ENCODE data around the gene C16orf78.

Gene C16orf78

DNA sequence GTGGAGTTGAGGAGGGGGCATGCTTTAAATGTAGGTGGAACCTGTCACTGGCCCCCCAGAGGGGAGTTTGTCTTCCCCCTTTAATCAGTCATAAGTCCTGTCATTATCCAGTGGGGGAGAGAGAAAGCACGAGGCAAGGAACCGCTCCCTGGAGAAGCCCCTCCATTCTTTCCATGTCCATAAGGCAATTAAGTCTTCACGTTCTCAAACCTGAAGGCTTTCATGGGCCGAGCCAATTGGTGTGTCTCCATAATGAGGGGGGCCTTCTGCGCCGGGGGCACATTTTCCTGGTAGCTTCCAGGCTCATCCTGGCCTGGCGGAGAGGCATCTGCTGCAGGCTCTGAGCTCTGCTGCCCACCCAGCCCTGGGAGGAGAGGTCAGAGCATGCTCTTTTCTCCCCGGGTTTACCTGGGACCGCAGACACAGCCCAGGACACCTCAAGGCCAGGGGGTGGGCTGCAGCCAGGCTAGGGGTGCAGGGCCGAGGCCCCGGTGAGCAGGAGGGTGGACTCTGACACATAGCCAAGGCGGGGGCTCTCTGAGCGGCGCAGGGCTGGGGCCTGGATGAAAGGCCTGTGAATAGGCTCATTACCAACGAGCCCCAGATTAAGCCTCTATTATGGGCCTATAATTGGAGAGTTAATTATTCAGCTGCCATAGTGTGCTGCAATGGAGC, 42.5 kb downstream of the C16orf78 start:
- TF ChIP-seq POLR2AphosphoS5 (IDR thresholded peaks at IDR 0.05; ENCODE audit: low read depth) (no peak), REST (IDR thresholded peaks at IDR 0.05; ENCODE audit: insufficient replicate concordance, low read depth) (no peak), GABPA (IDR thresholded peaks at IDR 0.05; ENCODE audit: low read depth) (no peak), SPI1 (IDR thresholded peaks at IDR 0.05; ENCODE audit: borderline replicate concordance, low read depth) (no peak), CTCF (IDR thresholded peaks at IDR 0.05; ENCODE audit: insufficient read depth, low read length) (no peak)
- Histone ChIP-seq H3K27ac (replicated peaks) (no peak overlapping the region), H3K4me3 (replicated peaks; ENCODE audit: insufficient read depth, low read length) (no peak overlapping the region), H3K27me3 (ENCODE audit: insufficient read depth, poor library complexity, severe bottlenecking) (no peaks in the 10 kb centered on the region)
- DNase-seq (ENCODE audit: low read depth in 1 of 2, low spot score in 1 of 2): no peak

- no peak for TF ChIP-seq REST (IDR thresholded peaks at IDR 0.05; ENCODE audit: insufficient replicate concordance, low read depth)
- no peak for TF ChIP-seq SPI1 (IDR thresholded peaks at IDR 0.05; ENCODE audit: borderline replicate concordance, low read depth)
- TF ChIP-seq GABPA (IDR thresholded peaks at IDR 0.05; ENCODE audit: low read depth): no peak
- no peak for TF ChIP-seq CTCF (IDR thresholded peaks at IDR 0.05; ENCODE audit: insufficient read depth, low read length)
- TF ChIP-seq POLR2AphosphoS5 (IDR thresholded peaks at IDR 0.05; ENCODE audit: low read depth): no peak
- Histone ChIP-seq H3K27me3 (ENCODE audit: insufficient read depth, poor library complexity, severe bottlenecking) (no peaks in the 10 kb centered on the region), H3K4me3 (replicated peaks; ENCODE audit: insufficient read depth, low read length) (no peak overlapping the region), H3K27ac (replicated peaks) (no peak overlapping the region)
- no peak for DNase-seq (ENCODE audit: low read depth in 1 of 2, low spot score in 1 of 2)
Observed at GRCh38 chr16:49417354-49417753, 43.8 kb downstream of the C16orf78 start.

- no peak overlapping the region for H3K27ac ChIP-seq (replicated peaks)
- TF ChIP-seq SPI1 (IDR thresholded peaks at IDR 0.05; ENCODE audit: borderline replicate concordance, low read depth): no peak
- no peak for TF ChIP-seq CTCF (IDR thresholded peaks at IDR 0.05; ENCODE audit: insufficient read depth, low read length)
- no peak for TF ChIP-seq GABPA (IDR thresholded peaks at IDR 0.05; ENCODE audit: low read depth)
- no peak for TF ChIP-seq POLR2AphosphoS5 (IDR thresholded peaks at IDR 0.05; ENCODE audit: low read depth)
- no peak for TF ChIP-seq REST (IDR thresholded peaks at IDR 0.05; ENCODE audit: insufficient replicate concordance, low read depth)
- DNase-seq (ENCODE audit: low read depth in 1 of 2, low spot score in 1 of 2): no peak
Observed at GRCh38 chr16:49419006-49419405, 45.4 kb downstream of the C16orf78 start.

More at GRCh38 chr16:49419006-49419405, 45.4 kb downstream of the C16orf78 start:
- H3K4me3 ChIP-seq (replicated peaks; ENCODE audit: insufficient read depth, low read length): no peak overlapping the region
- H3K27me3 ChIP-seq (ENCODE audit: insufficient read depth, poor library complexity, severe bottlenecking): no peaks in the 10 kb centered on the region
